KMS-11 (cell line): Measurements from ENCODE around the gene NTM.

ENCODE experiments used
- H2AFZ ChIP-seq: fragments of 200-600 bp; sonication (generic); 2 replicates; pipeline ENCODE4 v1.6.1; 2016; ENCODE audit warnings: antibody characterized with exemption, mixed run types, low read depth
- H3K27ac ChIP-seq: fragments of 200-600 bp; sonication (generic); 2 replicates; pipeline ENCODE4 v1.6.1; 2016; ENCODE audit warnings: mild to moderate bottlenecking, mixed run types
- H3K27me3 ChIP-seq: fragments of 200-600 bp; sonication (generic); 2 replicates; pipeline ENCODE4 v1.6.1; 2017; ENCODE audit warnings: mild to moderate bottlenecking, low read depth, mixed run types, moderate library complexity; ENCODE audit not compliant: insufficient read depth
- H3K36me3 ChIP-seq: fragments of 200-600 bp; sonication (generic); 2 replicates; pipeline ENCODE4 v1.6.1; 2017; ENCODE audit warnings: mild to moderate bottlenecking, mixed run types; ENCODE audit not compliant: insufficient read depth
- H3K4me1 ChIP-seq: fragments of 200-600 bp; sonication (generic); 2 replicates; pipeline ENCODE4 v1.6.1; 2016; ENCODE audit warnings: mild to moderate bottlenecking, low read depth, mixed run types; ENCODE audit not compliant: poor library complexity, severe bottlenecking
- H3K4me2 ChIP-seq: fragments of 200-600 bp; sonication (generic); 2 replicates; pipeline ENCODE4 v1.7.0; 2016; ENCODE audit warnings: mild to moderate bottlenecking, mixed run types
- H3K4me3 ChIP-seq: fragments of 200-600 bp; sonication (generic); IDR thresholded peaks from 2 replicates; pipeline ENCODE4 v1.6.1; 2017; ENCODE audit warnings: low read depth, low read length, mixed read lengths; ENCODE audit not compliant: insufficient read depth
- H3K79me2 ChIP-seq: fragments of 200-600 bp; sonication (generic); 2 replicates; pipeline ENCODE4 v1.6.1; 2016; ENCODE audit warnings: low read depth, mixed run types; ENCODE audit not compliant: insufficient read depth
- H3K9ac ChIP-seq: fragments of 200-600 bp; sonication (generic); 2 replicates; pipeline ENCODE4 v1.6.1; 2016; ENCODE audit warnings: mild to moderate bottlenecking, mixed run types
- H4K20me1 ChIP-seq: fragments of 200-600 bp; sonication (generic); 2 replicates; pipeline ENCODE4 v1.6.1; 2016; ENCODE audit warnings: mild to moderate bottlenecking, mixed run types; ENCODE audit not compliant: insufficient read depth
- TF ChIP-seq, protein P1 (sequence below): fragments of 200-600 bp; sonication (generic); conservative IDR thresholded peaks from 2 replicates; pipeline ENCODE4 v1.6.1; 2017; ENCODE audit warnings: low read depth, mild to moderate bottlenecking, antibody characterized with exemption, low read length, moderate library complexity, mixed read lengths

The NTM gene

DNA sequence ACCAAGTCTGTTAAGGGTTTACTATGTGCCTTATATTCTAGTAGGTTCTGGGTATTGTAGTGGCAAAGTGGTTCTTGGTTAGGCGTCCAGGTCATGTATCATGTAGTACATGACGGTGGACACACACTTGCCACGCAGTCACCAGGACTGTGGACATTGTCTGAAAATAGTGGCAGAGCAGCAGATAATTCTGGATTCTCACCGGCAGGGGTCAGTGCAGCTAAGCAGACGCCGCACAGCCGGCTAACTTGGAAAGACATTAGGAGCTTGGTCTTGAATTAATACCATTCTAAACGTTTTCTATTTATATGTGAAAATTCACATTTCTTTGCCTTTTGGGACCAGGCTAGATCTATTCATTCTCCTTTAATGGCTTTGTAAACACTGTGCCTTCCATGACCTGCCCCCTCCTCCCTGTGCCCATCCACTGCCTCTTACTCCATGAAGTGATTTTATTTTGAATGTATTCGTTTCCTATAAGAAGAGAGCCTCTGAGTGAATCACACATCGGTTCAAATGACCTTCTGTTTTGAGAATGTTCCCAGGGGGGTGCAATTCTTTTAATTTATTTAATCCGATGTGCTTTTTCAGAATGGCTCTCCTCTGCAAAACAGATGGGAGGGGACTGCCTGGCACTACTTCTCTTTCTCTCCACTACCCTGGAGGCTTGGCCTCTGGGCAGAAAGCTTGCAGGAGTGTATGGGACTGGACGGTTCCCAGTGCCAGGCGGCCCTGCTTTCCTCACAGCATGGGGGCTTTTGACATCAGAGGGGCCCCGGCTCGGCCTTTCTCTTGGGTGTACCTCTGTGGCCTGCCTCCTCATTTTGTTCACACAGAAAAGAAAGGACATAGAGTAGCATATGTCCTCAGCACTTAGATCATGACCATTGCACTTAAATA lies 378.0 kb downstream of the NTM start:
- no peaks in the 10 kb centered on the region for H3K79me2 ChIP-seq
- no peaks in the 10 kb centered on the region for H3K36me3 ChIP-seq
- H3K27me3 ChIP-seq, result no peaks in the 10 kb centered on the region
- H3K27ac ChIP-seq, result no peak overlapping the region
- H3K4me3 ChIP-seq, result no peak overlapping the region
- H3K4me2 ChIP-seq, result no peak overlapping the region
- H3K9ac ChIP-seq, result no peak overlapping the region
- H4K20me1 ChIP-seq, result no peaks in the 10 kb centered on the region
- TF ChIP-seq, protein P1, sequence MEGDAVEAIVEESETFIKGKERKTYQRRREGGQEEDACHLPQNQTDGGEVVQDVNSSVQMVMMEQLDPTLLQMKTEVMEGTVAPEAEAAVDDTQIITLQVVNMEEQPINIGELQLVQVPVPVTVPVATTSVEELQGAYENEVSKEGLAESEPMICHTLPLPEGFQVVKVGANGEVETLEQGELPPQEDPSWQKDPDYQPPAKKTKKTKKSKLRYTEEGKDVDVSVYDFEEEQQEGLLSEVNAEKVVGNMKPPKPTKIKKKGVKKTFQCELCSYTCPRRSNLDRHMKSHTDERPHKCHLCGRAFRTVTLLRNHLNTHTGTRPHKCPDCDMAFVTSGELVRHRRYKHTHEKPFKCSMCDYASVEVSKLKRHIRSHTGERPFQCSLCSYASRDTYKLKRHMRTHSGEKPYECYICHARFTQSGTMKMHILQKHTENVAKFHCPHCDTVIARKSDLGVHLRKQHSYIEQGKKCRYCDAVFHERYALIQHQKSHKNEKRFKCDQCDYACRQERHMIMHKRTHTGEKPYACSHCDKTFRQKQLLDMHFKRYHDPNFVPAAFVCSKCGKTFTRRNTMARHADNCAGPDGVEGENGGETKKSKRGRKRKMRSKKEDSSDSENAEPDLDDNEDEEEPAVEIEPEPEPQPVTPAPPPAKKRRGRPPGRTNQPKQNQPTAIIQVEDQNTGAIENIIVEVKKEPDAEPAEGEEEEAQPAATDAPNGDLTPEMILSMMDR, result peak; percentile 41
- no peaks in the 10 kb centered on the region for H3K4me1 ChIP-seq
- no peak overlapping the region for H2AFZ ChIP-seq

DNA sequence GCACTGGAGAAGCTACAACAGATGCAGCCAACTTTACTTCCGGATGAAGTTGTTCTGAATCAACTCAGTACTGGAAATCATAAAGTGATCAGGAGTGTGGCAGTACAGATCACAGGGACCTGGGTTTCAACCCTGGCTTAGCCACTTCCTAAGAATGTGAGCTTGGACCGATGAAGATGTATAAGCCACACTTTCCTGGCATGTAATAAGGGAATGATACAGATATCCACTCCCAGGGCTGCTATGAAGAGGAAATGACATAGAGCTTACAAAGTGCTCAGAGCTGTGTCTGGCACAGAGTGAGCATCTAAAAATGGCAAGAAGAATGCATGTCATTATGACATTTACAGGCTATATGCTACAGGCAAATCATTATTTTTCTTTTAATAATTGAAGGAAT lies 378.7 kb downstream of the NTM start:
- Histone ChIP-seq H3K27ac (no peak overlapping the region), H3K4me1 (no peaks in the 10 kb centered on the region)

DNA sequence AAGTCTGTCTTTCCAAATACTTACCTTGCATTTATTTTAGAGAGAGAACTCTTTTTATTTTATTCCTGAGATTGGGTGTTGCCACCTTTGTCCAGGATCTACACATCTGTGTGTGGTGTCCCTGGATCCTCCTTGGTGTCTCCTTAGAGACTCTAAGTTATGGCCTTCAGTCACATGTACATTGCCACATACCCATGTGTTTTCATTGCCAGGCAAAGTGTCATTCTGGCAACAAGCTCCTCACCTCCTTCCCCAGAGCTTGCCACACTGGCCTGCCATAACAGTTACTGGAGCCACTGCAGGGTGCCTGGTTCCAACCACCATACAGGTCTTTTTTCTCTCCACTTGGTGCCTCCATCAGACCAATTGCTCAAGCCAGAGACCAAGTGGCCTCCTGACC lies 379.7 kb downstream of the NTM start:
- Histone ChIP-seq H3K27me3 (no peaks in the 10 kb centered on the region), H3K36me3 (no peaks in the 10 kb centered on the region), H3K79me2 (no peaks in the 10 kb centered on the region), H3K27ac (no peak overlapping the region), H3K9ac (no peak overlapping the region), H3K4me3 (no peak overlapping the region), H4K20me1 (no peaks in the 10 kb centered on the region), H3K4me2 (no peak overlapping the region), H2AFZ (no peak overlapping the region), H3K4me1 (no peaks in the 10 kb centered on the region)
- TF ChIP-seq, protein P1, result no peak

More for the DNA sequence above, 378.7 kb downstream of the NTM start:
- no peak overlapping the region for H3K9ac ChIP-seq
- no peaks in the 10 kb centered on the region for H4K20me1 ChIP-seq
- no peak overlapping the region for H3K4me2 ChIP-seq
- no peaks in the 10 kb centered on the region for H3K79me2 ChIP-seq
- TF ChIP-seq, protein P1, result no peak
- H3K4me3 ChIP-seq, result no peak overlapping the region
- no peak overlapping the region for H2AFZ ChIP-seq
- H3K36me3 ChIP-seq, result no peaks in the 10 kb centered on the region
- H3K27me3 ChIP-seq, result no peaks in the 10 kb centered on the region

DNA sequence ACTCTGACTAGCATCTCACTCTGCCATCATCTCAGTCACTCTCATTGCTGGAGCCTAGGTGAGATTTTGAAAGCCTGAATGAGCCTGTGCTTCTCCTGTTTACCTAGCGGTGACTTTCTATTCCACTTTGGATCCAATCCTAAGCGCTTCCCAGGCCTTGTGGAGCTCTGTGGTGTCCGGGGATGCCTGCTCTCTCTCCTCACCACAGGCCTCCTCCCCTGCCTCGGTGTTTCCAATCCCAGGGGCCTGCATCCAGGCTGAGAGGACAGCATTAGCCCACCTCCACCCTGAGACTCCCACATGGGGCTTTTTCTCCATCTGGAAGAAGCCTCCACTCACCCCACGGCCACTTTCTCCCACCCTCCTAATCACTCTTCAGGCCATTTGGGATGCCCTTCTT lies 380.3 kb downstream of the NTM start:
- Histone ChIP-seq H4K20me1 (no peaks in the 10 kb centered on the region), H2AFZ (no peak overlapping the region), H3K4me3 (no peak overlapping the region), H3K79me2 (no peaks in the 10 kb centered on the region), H3K27me3 (no peaks in the 10 kb centered on the region), H3K4me1 (no peaks in the 10 kb centered on the region), H3K9ac (no peak overlapping the region), H3K4me2 (no peak overlapping the region), H3K27ac (no peak overlapping the region), H3K36me3 (no peaks in the 10 kb centered on the region)
- TF ChIP-seq, protein P1, result no peak
